HG03571 (cell line): ENCODE data around the gene MLXIPL.
"Not testable (repeated sequence)": the region's sequence is repeated elsewhere in the genome, so short reads cannot be mapped to it uniquely, and the experiment has no call there.

ENCODE experiments used
- ATAC-seq: cut with Tn5 transposase; IDR thresholded peaks from one replicate; pipeline ENCODE4 v1.9.1; 2021; ENCODE audit not compliant: unreplicated experiment

The MLXIPL gene

GRCh38 chr7:73623798-73624668 is at the start of gene MLXIPL:
MLXIPL (minus strand) TSS chr7:73624522; CDS start chr7:73624492, 30 bp downstream.
- ATAC-seq, result no peak

- no peak for ATAC-seq
Observed at GRCh38 chr7:73671857-73672445, 47.6 kb upstream of the MLXIPL start.

GRCh38 chr7:73671322-73671661 is 47.0 kb upstream of the MLXIPL start:
- no peak for ATAC-seq

- no peak for ATAC-seq
Observed at GRCh38 chr7:73669858-73670385, 45.6 kb upstream of the MLXIPL start.

GRCh38 chr7:73669288-73669701 is 45.0 kb upstream of the MLXIPL start:
- ATAC-seq, result no peak

GRCh38 chr7:73668886-73669230 is 44.5 kb upstream of the MLXIPL start:
- no peak for ATAC-seq

GRCh38 chr7:73668103-73668885 is 44.0 kb upstream of the MLXIPL start:
- no peak for ATAC-seq

- peak; percentile 91 for ATAC-seq
Observed at GRCh38 chr7:73667344-73668102, 43.2 kb upstream of the MLXIPL start, which contains the start of gene VPS37D. VPS37D (plus strand) TSS chr7:73667831; CDS start chr7:73667959, 128 bp downstream.

- no peak for ATAC-seq
Observed at GRCh38 chr7:73663033-73663432, 38.7 kb upstream of the MLXIPL start.

- not testable (repeated sequence) for ATAC-seq
Observed at GRCh38 chr7:73660594-73660993, 36.3 kb upstream of the MLXIPL start.

GRCh38 chr7:73659983-73660382 is 35.7 kb upstream of the MLXIPL start:
- no peak for ATAC-seq

GRCh38 chr7:73655309-73655708 is 31.0 kb upstream of the MLXIPL start:
- ATAC-seq, result not testable (repeated sequence)

GRCh38 chr7:73652541-73652949 is 28.2 kb upstream of the MLXIPL start:
- no peak for ATAC-seq

GRCh38 chr7:73650524-73650923 is 26.2 kb upstream of the MLXIPL start:
- no peak for ATAC-seq

GRCh38 chr7:73649576-73649975 is 25.3 kb upstream of the MLXIPL start:
- ATAC-seq, result no peak

GRCh38 chr7:73648593-73649332 is 24.4 kb upstream of the MLXIPL start:
- ATAC-seq, result no peak

- no peak for ATAC-seq
Observed at GRCh38 chr7:73647725-73648592, 23.6 kb upstream of the MLXIPL start.

GRCh38 chr7:73646785-73647724 is 22.7 kb upstream of the MLXIPL start:
- no peak for ATAC-seq
